ENCODE data around the gene PRICKLE2.

The PRICKLE2 gene

DNA sequence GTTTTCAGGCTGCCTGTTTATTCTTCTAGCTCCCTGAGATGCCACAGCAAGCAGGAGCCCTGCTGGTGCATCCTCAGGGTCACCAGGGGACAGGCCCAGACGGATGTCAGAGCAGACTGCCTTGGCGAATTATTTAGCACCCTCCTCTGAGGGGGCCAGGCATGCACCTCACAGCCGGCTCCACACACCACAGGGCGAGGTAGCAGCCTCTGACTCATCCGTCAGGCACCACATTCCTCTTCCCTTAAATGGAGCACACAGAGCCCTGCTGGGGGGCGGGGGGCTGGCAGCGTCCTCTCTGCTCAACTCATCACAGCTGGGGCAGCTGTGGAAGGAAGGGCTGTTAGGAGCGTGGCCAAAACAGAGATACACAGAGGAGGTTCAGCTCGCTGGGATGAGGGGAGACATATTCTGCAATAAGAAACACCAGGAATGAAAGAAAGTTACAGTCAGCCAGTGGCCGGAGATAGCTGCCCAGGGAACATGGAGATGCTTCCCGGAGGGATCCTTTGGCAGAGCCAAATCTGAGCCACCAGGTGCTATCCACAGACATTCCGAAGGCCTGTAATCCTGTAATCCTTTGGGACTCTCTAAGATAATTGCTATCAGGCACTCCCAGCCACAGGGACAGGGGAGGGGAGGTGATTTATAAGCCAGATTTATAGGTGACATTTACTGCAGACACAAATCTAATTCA, 13.9 kb upstream of the PRICKLE2 start:
- no peak for TF ChIP-seq ZNF274 (IDR thresholded peaks at IDR 0.05; ENCODE audit: low read depth, low read length)

DNA sequence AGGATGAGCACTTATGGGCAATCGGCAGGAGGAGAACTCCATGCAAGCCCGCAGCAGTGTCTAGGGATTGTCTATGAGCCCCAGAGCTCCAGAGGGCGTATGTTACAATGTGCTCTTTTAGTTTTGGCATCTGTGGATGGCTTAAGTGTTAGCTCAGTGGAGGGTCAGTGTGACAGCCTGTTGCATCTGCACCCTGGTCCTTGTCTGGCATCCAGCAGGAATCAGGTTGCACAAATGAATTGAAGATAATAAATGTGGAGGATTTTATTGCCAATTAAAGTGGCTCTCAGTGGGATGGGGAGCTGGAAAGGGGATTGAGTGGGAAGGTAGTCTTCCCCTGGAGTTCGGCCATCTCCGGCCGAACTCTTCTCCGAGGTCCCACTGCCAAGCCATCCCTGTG, 11.8 kb upstream of the PRICKLE2 start:
- no peak overlapping the region for H3K4me3 ChIP-seq (ENCODE audit: low read length)
- no peak for TF ChIP-seq ZNF274 (IDR thresholded peaks at IDR 0.05; ENCODE audit: low read depth, low read length)

More for the DNA sequence above, 13.9 kb upstream of the PRICKLE2 start:
- no peak overlapping the region for H3K4me3 ChIP-seq (ENCODE audit: low read length)

DNA sequence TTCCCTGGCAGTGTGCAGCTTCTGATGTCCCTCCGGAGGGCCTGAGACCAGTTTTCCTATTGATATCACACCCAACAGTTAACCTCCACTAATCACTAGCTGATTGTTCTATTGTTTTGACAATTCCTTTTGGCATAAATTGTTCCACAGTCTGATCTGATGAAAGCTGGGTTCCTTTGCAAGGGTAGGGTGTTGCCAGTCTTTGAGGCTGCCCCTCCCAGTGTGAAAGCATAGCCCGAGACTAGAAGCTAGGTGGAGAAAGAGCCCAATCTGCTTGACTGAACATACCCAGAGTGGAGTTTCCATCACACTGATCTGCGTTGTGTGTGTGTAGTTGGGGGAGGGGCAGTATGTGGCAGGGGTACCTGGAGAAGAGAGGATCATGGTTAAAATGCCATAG, 10.3 kb upstream of the PRICKLE2 start:
- H3K4me3 ChIP-seq (ENCODE audit: low read length) = no peak overlapping the region
- TF ChIP-seq ZNF274 (IDR thresholded peaks at IDR 0.05; ENCODE audit: low read depth, low read length) = no peak

DNA sequence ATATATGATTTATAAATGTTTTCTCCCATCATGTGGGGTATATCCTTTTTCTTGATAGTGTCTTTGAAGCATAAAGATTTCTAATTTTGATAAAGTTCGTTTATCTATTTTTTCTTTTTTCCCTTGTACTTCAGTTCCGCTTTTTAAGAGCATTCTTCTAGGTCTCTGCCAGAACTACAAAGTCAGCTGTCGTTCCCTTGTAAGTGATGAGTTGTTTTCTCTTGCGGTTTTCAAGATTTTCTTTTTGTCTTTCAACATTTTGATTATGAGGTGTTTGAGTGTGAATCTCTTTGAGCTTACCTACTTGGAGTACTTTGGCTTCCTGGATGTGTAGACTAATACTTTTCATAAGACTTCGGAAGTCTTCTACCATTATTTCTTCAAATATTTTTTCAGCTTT, 9.3 kb upstream of the PRICKLE2 start:
- TF ChIP-seq ZNF274 (IDR thresholded peaks at IDR 0.05; ENCODE audit: low read depth, low read length) = no peak
- H3K4me3 ChIP-seq (ENCODE audit: low read length) = no peak overlapping the region

DNA sequence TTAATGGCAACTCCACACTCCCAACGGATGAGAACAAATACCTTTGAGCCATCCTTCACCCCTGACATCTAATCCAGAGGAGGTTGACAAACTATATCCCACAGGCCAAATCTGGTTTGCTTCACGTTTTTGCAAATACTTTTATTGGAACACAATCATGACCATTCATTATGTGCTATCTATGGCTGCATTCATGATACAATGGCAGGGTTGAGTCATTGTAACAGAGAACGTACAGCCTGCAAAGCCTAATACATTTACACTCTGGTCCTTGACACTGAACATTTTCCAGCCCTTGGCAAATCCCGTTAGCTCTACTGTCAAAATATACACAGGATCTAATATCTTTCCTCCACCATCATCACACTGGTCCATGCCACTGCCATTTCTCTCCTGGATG, 7.6 kb upstream of the PRICKLE2 start:
- no peak for TF ChIP-seq ZNF274 (IDR thresholded peaks at IDR 0.05; ENCODE audit: low read depth, low read length)
- no peak overlapping the region for H3K4me3 ChIP-seq (ENCODE audit: low read length)

DNA sequence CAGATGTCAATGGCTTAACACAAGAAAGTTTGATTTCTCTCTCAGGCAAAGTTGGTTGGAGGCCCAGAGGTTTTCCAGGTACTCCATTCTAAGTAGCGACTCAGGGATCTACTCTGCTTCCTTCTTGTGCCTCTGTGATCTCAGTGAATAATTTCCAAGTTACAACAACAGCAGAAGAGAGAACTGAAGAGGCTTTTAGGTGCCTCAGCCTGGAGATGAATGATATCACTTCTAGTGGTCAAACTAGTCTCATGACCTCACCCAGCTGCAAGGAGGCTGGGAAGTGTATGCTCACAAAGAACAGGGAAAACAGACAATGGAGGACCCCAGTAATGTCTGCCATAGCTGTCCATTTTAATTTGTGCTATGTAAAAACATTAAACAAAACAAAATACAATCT, 4.6 kb upstream of the PRICKLE2 start:
- TF ChIP-seq ZNF274 (IDR thresholded peaks at IDR 0.05; ENCODE audit: low read depth, low read length) = no peak
- H3K4me3 ChIP-seq (ENCODE audit: low read length) = no peak overlapping the region

DNA sequence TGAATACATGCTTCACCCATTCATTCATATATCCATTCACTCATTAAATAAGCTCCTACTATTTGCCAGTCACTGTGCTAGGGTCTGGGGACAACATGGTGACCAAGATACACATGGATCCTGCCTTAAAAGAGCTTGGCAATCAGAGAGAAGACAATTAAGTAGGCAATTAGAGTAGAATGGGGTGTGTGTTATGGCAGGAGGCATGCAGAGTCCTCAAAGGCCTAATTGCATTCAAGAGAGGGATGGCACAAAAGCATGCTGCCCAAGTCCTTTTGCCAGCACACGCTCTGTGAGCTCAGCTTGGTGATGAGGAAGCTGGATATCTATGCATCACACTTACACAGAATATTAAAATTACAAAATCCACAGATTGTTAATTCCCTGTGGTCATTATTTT, 2.8 kb upstream of the PRICKLE2 start:
- no peak for TF ChIP-seq ZNF274 (IDR thresholded peaks at IDR 0.05; ENCODE audit: low read depth, low read length)
- H3K4me3 ChIP-seq (ENCODE audit: low read length) = no peak overlapping the region

DNA sequence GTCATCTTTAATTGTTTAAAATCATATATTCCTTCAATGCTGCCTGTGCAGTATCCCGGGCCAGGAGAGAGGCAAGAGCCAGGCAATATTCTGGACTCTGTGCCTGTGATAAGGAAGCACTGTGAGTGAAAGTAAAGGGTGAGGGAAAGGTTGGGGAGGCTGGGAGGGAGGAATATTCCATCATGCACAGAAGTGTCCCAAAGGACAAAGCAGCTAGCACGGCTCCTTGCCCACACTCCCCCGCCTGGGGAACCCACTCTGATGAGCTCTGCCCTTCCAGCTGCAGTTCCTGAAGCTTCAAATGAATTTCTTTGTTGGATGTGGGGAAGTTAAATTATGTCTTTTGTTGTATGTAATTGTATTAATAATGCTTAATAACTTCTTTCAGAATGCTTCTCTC, 1.5 kb upstream of the PRICKLE2 start:
- TF ChIP-seq ZNF274 (IDR thresholded peaks at IDR 0.05; ENCODE audit: low read depth, low read length) = no peak
- no peak overlapping the region for H3K4me3 ChIP-seq (ENCODE audit: low read length)

DNA sequence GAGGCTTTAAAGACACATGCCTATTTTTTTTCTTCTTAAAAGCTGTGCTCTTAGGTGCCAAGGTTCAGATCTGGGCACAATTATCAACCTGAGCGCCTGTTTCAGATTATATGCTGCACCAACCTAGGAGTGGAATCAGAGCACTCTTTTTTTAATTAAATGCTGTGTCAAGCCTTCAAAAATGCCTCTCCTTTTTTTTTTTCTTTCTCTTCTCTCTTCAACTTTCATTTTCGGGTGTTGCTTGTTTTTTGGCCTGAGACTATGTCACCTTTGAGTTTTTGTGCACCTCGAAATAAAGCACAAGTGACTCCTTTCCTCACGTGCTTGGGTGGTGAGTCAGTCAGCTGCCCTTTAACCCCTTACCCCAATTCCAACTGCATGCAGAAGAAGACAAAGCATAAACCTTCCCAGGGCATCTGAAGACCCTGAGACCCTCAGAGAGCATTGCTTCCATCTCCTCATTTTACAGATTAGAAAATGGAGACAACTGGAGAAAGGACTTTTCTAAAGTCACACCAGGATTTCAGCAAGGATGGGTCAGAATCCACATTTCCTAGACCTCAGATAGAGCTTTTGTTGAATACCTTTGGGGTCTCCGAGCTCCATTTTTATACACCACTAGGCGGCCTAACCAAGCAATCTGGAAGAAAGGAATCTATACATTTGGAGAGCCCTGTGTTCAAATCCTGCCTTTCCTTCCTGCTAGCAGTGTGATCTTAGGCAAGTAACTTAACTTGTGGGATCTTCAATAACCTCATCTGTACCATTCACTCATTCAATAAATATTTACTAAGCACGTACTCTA, 631 bp upstream of the PRICKLE2 start:
- TF ChIP-seq ZNF274 (IDR thresholded peaks at IDR 0.05; ENCODE audit: low read depth, low read length) = no peak
- no peak overlapping the region for H3K4me3 ChIP-seq (ENCODE audit: low read length)

DNA sequence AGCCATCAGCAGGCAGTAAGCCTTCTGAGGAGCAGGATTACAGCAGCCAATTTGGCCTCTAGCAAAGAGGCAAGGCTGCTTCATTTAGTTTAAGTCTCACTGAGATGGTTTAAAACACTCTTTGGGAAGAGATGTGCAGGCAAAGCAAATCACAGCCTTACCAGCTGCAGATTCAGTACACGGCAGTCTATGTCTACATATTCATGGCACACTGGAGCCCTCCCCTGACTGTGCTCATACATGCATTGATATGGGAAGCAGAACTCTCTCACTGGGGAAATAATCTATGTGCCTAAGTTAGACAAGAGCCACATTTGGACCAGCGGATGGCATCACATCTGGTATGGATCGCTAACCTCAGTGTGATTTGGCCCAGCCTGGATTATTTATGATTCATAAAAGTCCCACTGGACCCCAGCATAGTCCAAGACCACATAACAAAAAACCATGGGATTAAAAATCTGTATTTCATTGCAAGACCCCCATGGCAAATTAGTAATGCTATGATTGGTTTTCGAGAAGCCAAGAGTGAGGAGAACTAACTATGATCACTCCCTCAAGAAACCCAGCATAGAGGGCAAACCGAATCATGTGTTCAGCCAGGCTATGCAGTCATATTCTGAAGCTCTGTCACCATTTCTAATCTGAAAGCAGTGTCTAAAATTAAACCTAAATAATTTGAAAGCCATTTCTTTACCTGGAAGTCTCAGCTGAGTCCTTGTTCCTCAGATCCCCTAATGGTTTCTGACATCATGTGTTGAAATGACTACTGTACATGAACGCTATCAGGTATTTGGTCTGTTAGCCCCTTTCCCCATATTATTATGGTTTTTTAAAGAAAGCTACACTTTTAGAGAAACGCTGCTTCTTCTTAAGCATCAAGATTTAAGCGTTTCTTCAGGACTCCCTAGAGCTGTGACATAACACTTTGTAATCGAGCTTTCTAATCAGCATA, 1.2 kb downstream of the PRICKLE2 start:
- TF ChIP-seq ZNF274 (IDR thresholded peaks at IDR 0.05; ENCODE audit: low read depth, low read length) = no peak
- no peak overlapping the region for H3K4me3 ChIP-seq (ENCODE audit: low read length)

DNA sequence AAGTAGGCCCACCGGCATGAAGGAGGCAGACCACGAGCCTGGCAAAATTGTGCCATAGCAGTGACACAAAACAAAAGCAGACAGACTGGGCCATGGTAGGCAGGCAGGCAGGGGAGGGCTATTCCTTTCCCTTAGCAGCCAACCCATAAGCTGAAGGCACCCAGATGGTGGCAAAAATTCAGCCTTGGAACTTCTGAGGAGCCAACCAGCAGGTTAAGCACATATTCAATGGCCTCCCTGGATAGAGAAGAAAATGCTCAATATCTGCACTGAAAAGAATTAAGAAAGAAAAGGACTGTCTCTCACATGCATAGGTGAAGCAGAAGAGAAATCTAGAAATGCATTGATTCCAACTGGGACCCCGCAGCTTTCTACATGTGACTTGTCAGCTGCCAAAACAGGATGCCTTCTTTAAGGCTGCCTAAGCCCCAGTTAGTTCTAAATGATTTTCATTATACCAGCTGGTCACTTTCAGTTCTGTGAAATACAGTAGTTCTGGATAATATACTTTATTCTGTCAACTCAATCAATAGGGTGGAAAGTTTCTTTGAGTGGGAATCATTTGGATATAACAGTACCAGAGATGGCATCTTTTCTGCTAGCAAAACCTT, 2.7 kb downstream of the PRICKLE2 start:
- TF ChIP-seq ZNF274 (IDR thresholded peaks at IDR 0.05; ENCODE audit: low read depth, low read length) = no peak
- no peak overlapping the region for H3K4me3 ChIP-seq (ENCODE audit: low read length)

DNA sequence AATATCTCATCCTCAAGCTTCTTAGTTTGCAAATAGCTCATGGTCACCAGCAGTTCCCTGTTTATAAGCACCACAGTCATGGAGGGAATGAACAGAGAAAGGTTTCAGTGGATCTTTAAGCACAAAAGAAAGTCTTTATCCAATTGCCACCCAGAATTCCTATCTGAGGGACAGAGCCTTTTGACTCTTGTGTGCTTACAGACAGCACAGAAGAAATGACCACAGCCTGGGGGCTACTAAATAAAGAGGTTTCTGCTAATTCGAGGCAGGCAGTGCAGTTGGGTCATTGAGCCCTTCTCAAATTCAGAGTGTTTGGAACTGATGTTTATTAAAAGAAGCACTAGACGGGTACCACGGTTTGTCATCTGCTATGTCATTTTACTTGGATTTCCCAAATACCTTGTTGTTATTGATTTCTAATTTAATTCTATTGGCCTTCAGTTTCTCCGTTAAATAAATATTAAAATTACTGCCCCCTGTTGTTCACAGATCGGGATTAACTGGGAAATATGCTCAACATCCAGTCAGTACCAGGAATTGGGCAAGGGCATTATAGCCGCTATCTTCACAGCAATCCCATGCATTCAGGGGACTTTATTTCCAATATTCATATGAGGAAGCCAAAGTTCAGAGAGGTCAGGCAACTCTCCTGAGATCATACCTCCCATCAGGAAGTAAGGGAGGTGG, 3.6 kb downstream of the PRICKLE2 start:
- no peak overlapping the region for H3K4me3 ChIP-seq (ENCODE audit: low read length)
- TF ChIP-seq ZNF274 (IDR thresholded peaks at IDR 0.05; ENCODE audit: low read depth, low read length) = no peak

DNA sequence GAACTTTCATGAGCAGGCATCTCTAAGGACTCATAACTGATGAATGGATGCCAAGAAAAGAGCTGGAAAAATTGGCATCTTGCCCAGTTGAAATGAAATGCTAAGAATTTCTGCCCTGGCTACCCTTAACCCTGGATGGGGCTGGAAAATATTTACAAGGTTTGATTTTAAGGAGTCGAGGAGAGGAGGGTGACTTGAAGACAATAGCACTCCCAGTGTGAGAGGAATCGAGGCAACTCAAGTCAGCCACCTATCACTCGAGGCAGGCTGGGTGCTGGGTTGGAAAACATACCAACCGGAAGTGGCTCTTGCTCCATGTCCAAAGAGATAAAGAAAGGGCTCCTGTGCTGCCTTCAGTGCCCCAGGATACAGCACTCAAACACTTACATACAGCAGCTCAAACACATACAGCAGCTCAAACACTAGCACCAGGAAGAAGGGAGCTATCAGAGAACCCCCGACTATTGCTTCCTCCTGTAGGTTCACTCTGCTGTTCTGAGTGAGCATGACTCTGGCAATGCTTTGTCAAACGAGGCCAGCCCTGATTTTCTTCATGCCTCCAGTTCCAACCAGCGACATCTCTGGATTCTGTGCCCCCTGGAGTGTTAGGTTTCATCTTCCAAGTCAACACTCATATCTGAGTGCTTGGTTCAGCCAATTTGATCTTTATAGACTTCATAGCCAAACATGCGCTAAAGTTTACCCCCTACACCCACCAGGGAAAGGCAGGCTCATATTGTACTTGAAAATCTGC, 4.9 kb downstream of the PRICKLE2 start:
- TF ChIP-seq ZNF274 (IDR thresholded peaks at IDR 0.05; ENCODE audit: low read depth, low read length) = no peak
- no peak overlapping the region for H3K4me3 ChIP-seq (ENCODE audit: low read length)
